Uterus (tissue), 2 donors: ENCODE measurements around the gene CRNN.

ENCODE experiments used
- POLR2A ChIP-seq, 2 donors: fragments of 450-650 bp; IDR thresholded peaks; one replicate each; pipeline ENCODE4 v1.6.1; 2016; ENCODE audit warnings: antibody characterized with exemption in 2 of 2, mild to moderate bottlenecking in 1 of 2, moderate library complexity in 1 of 2
- TF ChIP-seq, protein P1 (sequence below), 4 experiments: fragments of 200-600 bp in 2 of 4; fragments of 450-650 bp in 2 of 4; sonication (generic) in 2 of 4; IDR thresholded peaks; one replicate each; pipeline ENCODE4 v1.5.1; 2016 to 2019; ENCODE audit warnings: antibody characterized with exemption in 4 of 4, mild to moderate bottlenecking in 2 of 4, moderate library complexity in 1 of 4

- TF ChIP-seq POLR2A (IDR thresholded peaks at IDR 0.05): no peak
- TF ChIP-seq, protein P1, sequence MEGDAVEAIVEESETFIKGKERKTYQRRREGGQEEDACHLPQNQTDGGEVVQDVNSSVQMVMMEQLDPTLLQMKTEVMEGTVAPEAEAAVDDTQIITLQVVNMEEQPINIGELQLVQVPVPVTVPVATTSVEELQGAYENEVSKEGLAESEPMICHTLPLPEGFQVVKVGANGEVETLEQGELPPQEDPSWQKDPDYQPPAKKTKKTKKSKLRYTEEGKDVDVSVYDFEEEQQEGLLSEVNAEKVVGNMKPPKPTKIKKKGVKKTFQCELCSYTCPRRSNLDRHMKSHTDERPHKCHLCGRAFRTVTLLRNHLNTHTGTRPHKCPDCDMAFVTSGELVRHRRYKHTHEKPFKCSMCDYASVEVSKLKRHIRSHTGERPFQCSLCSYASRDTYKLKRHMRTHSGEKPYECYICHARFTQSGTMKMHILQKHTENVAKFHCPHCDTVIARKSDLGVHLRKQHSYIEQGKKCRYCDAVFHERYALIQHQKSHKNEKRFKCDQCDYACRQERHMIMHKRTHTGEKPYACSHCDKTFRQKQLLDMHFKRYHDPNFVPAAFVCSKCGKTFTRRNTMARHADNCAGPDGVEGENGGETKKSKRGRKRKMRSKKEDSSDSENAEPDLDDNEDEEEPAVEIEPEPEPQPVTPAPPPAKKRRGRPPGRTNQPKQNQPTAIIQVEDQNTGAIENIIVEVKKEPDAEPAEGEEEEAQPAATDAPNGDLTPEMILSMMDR (IDR thresholded peaks at IDR 0.05): peak; percentile 68 to 80 (median 74)
These were observed 44.5 kb upstream of the CRNN start for GRCh38 chr1:152458384-152459185.
